ENCODE results near the gene LMBR1. TPM values are rescaled to one million over a fixed set of nuclear protein-coding genes. Genes with fewer than 3 reads are reported as not detected.

Gene LMBR1
- total RNA-seq, 4 donors from 2014 or later, result 25.2 to 68.3 (median 38.4) TPM

GRCh38 chr7:156746891-156747290, 146.1 kb downstream of the LMBR1 start:
- Histone ChIP-seq H3K4me3 (no peak overlapping the region), H3K27ac (no peak overlapping the region), H3K36me3 (no peaks in the 10 kb centered on the region), H3K27me3 (no peaks in the 10 kb centered on the region), H3K9me3 (no peaks in the 10 kb centered on the region), H3K4me1 (no peaks in the 10 kb centered on the region)
- TF ChIP-seq POLR2A (IDR thresholded peaks at IDR 0.05), result no peak
- TF ChIP-seq, protein P1, sequence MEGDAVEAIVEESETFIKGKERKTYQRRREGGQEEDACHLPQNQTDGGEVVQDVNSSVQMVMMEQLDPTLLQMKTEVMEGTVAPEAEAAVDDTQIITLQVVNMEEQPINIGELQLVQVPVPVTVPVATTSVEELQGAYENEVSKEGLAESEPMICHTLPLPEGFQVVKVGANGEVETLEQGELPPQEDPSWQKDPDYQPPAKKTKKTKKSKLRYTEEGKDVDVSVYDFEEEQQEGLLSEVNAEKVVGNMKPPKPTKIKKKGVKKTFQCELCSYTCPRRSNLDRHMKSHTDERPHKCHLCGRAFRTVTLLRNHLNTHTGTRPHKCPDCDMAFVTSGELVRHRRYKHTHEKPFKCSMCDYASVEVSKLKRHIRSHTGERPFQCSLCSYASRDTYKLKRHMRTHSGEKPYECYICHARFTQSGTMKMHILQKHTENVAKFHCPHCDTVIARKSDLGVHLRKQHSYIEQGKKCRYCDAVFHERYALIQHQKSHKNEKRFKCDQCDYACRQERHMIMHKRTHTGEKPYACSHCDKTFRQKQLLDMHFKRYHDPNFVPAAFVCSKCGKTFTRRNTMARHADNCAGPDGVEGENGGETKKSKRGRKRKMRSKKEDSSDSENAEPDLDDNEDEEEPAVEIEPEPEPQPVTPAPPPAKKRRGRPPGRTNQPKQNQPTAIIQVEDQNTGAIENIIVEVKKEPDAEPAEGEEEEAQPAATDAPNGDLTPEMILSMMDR (IDR thresholded peaks at IDR 0.05), result no peak
- intact Hi-C loops (cut with DNase I), result no loop called here
- no peak for DNase-seq
- 28 to 64% methylated on average over 1 of the region's 1 CpG for WGBS, 2 donors

DNA sequence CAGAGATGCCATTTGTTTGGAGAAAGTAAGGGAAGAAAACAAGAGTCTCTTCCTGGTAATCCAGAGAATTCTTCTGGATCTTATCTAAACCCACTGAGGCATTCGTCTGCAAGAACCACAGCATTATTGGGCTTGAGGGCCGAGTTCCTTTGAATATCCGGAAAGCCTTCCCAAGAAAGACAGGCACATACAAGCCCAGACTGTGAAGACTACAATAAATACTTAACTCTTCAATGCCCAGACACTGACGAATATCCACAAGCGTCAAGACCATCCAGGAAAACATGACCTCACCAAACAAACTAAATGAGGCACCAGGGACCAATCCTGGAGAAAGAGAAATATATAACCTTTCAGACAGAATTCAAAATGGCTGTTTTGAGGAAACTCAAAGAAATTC, 153.4 kb downstream of the LMBR1 start:
- H3K4me1 ChIP-seq, result peaks cover 0 to 25% (median 5%) of the 10 kb centered on the region in 3 donors
- intact Hi-C loops (cut with DNase I), result no loop called here
- peaks cover 0 to 35% (median 0%) of the 10 kb centered on the region in 3 donors for H3K36me3 ChIP-seq
- H3K4me3 ChIP-seq, result no peak overlapping the region
- H3K27ac ChIP-seq, result no peak overlapping the region
- no peaks in the 10 kb centered on the region for H3K27me3 ChIP-seq
- peaks cover 0 to under 1% (median 0%) of the 10 kb centered on the region in 3 donors for H3K9me3 ChIP-seq
- 25 to 38% methylated on average over 4 to 5 of the region's 5 CpGs for WGBS, 2 donors
- TF ChIP-seq, protein P1 (IDR thresholded peaks at IDR 0.05), result no peak
- TF ChIP-seq POLR2A (IDR thresholded peaks at IDR 0.05), result no peak
- DNase-seq, result no peak

GRCh38 chr7:156735851-156736250, 157.1 kb downstream of the LMBR1 start:
- TF ChIP-seq, protein P1 (IDR thresholded peaks at IDR 0.05), result no peak
- no peak for TF ChIP-seq POLR2A (IDR thresholded peaks at IDR 0.05)
- H3K4me1 ChIP-seq, result peaks cover 0 to 25% (median 5%) of the 10 kb centered on the region in 3 donors
- 83 to 86% methylated on average over 7 of the region's 7 CpGs for WGBS, 2 donors

DNA sequence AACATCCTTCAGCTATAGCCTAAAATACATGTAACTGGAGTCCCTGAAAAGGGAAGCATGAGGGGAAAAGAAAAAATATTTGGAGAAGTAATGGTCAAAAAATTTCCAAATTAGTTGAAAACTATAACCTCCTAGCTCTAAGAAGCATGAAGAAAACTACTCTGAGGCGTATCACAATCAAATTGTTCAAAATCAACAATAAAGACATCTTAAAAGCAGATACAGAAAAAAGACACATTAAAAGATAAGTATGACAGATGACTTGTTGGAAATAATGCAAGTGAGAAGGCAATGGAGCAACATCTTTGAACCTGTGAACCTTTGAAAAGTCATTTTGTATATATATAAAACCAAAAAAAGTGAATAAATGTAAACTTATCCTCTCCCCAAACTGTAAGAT, 159.3 kb downstream of the LMBR1 start:
- 48 to 100% methylated on average over 1 of the region's 1 CpG for WGBS, 2 donors
- intact Hi-C loops (cut with DNase I), result no loop called here
- Histone ChIP-seq H3K4me3 (no peak overlapping the region), H3K4me1 (peaks cover 0 to 4% (median 0%) of the 10 kb centered on the region in 3 donors), H3K9me3 (peaks cover 0 to 25% (median 7%) of the 10 kb centered on the region in 3 donors), H3K36me3 (peaks cover 0 to 77% (median 0%) of the 10 kb centered on the region in 3 donors), H3K27me3 (no peaks in the 10 kb centered on the region), H3K27ac (no peak overlapping the region)
- DNase-seq, result no peak
- TF ChIP-seq, protein P1 (IDR thresholded peaks at IDR 0.05), result no peak
- TF ChIP-seq POLR2A (IDR thresholded peaks at IDR 0.05), result no peak

More at GRCh38 chr7:156735851-156736250, 157.1 kb downstream of the LMBR1 start:
- Histone ChIP-seq H3K4me3 (no peak overlapping the region), H3K27me3 (no peaks in the 10 kb centered on the region), H3K36me3 (peaks cover 0 to 64% (median 0%) of the 10 kb centered on the region in 3 donors), H3K9me3 (peaks cover 0 to 25% (median 7%) of the 10 kb centered on the region in 3 donors), H3K27ac (no peak overlapping the region)
- DNase-seq, result no peak
- intact Hi-C loops (cut with DNase I), result no loop called here

GRCh38 chr7:156732091-156732625, 160.8 kb downstream of the LMBR1 start:
- TF ChIP-seq, protein P1 (IDR thresholded peaks at IDR 0.05), result no peak
- TF ChIP-seq POLR2A (IDR thresholded peaks at IDR 0.05), result no peak
- H3K27me3 ChIP-seq, result no peaks in the 10 kb centered on the region

More at GRCh38 chr7:156732091-156732625, 160.8 kb downstream of the LMBR1 start:
- H3K4me3 ChIP-seq, result no peak overlapping the region
- H3K36me3 ChIP-seq, result peaks cover 0 to 67% (median 0%) of the 10 kb centered on the region in 3 donors
- intact Hi-C loops (cut with DNase I), result no loop called here
- no peak overlapping the region for H3K27ac ChIP-seq
- H3K4me1 ChIP-seq, result no peaks in the 10 kb centered on the region
- WGBS, 2 donors, result 80 to 83% methylated on average over 4 of the region's 4 CpGs
- no peak for DNase-seq
- peaks cover 0 to 25% (median 7%) of the 10 kb centered on the region in 3 donors for H3K9me3 ChIP-seq

All from esophagus squamous epithelium (tissue), 5 donors.